NOMO-1 treated with DMSO at 0.1 percent for 48 hours (cell line): Measurements from ENCODE around the gene PDE4D.
A peak's percentile ranks its signal among the peaks of the same experiment; 100 is the strongest.

Experiments used
- DNase-seq: peaks from one replicate; lab custom pipeline; 2025; ENCODE audit not compliant: unreplicated experiment; lab: John Stamatoyannopoulos, UW

Gene PDE4D

GRCh38 chr5:59036274-59036961 lies 857.1 kb downstream of the PDE4D start:
- DNase-seq = peak; percentile 81

GRCh38 chr5:59035681-59036080 lies 857.8 kb downstream of the PDE4D start:
- no peak for DNase-seq

GRCh38 chr5:59034498-59035186 lies 858.9 kb downstream of the PDE4D start:
- DNase-seq = peak; percentile 37

- no peak for DNase-seq
Measured at GRCh38 chr5:59027145-59027907, 866.2 kb downstream of the PDE4D start.

GRCh38 chr5:59025734-59026133 lies 867.8 kb downstream of the PDE4D start:
- DNase-seq = no peak

- DNase-seq = no peak
Measured at GRCh38 chr5:59021837-59022514, 871.5 kb downstream of the PDE4D start.

- DNase-seq = no peak
Measured at GRCh38 chr5:59021286-59021673, 872.2 kb downstream of the PDE4D start.

GRCh38 chr5:59020611-59021285 lies 872.8 kb downstream of the PDE4D start:
- DNase-seq = no peak

GRCh38 chr5:59019078-59019477 lies 874.4 kb downstream of the PDE4D start:
- DNase-seq = no peak

- DNase-seq = no peak
Measured at GRCh38 chr5:59016925-59017324, 876.6 kb downstream of the PDE4D start.

GRCh38 chr5:59008816-59009473 lies 884.6 kb downstream of the PDE4D start:
- DNase-seq = no peak

- DNase-seq = peak; percentile 8
Measured at GRCh38 chr5:59007460-59008063, 886.0 kb downstream of the PDE4D start.

- no peak for DNase-seq
Measured at GRCh38 chr5:59005934-59006701, 887.4 kb downstream of the PDE4D start.

GRCh38 chr5:59003641-59004040 lies 889.9 kb downstream of the PDE4D start:
- DNase-seq = no peak

- no peak for DNase-seq
Measured at GRCh38 chr5:59003124-59003523, 890.4 kb downstream of the PDE4D start.

GRCh38 chr5:59002162-59002825 lies 891.2 kb downstream of the PDE4D start:
- no peak for DNase-seq

- no peak for DNase-seq
Measured at GRCh38 chr5:59001716-59002115, 891.8 kb downstream of the PDE4D start.

- DNase-seq = no peak
Measured at GRCh38 chr5:59001154-59001553, 892.4 kb downstream of the PDE4D start.

GRCh38 chr5:59000211-59000610 lies 893.3 kb downstream of the PDE4D start:
- DNase-seq = no peak
